Superior temporal gyrus (tissue), 1 donor: ENCODE measurements around the gene CPSF4L.
"Not testable (repeated sequence)": the region's sequence is repeated elsewhere in the genome, so short reads cannot be mapped to it uniquely, and the experiment has no call there.

Experiments
- DNase-seq: peaks from one replicate; pipeline ENCODE4 v3.0.0-alpha.2; 2016; ENCODE audit errors: extremely low spot score

CPSF4L gene

DNA sequence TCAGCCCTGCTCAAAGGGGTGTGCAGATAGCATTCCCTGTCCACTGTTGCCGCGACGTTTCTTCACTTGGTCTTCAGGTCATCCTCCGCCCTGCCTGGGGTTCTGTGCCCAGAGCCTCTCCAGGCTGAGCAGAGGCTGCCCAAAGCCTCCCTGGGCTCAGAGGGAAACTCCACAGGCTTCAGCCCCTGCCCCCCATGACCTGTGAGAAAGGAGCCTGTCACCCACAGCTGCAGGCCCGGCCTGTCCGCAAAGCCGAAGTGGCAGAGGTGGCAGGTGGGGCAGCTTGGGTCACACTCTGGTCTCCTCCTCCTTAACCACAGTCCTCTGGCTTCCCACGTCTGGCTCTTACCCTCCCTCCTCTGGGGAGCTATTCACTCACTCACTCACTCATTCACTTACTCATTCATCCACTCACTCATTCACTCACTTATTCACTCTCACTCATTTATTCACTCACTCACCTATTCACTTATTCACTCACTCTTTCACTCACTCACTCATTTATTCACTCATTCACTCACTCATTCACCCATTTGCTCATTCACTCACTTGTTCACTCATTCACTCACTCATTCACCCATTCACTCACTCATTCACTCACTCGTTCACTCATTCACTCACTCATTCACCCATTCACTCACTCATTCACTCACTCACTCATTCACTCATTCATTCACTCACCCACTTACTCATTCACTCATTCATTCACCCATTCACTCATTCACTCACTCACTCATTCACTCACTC lies 7.1 kb upstream of the CPSF4L start:
- no peak for DNase-seq

DNA sequence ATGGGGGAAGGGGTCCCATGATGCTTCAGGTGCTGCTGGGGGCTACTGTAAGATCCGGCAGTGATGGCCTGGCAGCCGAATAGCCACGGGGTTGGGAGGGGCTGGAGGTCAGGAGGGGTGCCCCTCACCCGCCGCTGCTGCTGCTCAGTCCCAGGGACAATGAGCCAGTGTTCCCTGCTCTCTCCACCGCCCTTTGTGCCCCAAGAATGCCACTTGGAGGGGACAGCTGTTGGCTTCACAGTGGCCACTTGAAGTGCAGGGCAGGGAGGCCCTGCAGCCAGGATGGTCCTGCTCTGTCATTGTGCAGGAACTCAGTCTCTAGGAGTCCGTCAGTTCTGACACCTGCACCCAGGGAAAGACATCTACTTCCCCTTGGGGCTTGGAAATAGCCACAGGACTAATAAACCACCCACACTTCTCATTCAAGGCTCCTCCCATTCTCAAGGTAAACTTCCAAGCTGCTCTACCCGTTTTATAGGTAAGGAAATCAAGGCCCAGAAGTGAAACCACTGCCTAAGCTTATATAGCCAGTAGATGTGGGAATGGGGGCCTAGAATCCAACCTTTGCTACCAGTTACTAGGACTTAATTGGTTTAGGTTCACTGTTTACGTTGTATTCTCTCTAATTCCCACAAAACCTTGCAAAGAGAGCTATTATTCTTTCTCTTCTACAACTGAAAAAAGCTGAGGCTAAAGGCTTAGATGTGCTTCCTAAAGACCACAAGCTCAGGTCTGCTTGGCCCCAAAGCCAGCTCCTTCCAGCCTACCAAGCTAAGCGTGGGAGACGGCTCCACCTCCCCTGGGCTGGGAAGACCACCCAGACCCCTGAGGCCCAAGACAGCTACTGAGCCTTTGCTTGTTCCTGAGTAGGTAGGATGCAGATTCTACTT lies 6.2 kb upstream of the CPSF4L start:
- peak; percentile 88 for DNase-seq

DNA sequence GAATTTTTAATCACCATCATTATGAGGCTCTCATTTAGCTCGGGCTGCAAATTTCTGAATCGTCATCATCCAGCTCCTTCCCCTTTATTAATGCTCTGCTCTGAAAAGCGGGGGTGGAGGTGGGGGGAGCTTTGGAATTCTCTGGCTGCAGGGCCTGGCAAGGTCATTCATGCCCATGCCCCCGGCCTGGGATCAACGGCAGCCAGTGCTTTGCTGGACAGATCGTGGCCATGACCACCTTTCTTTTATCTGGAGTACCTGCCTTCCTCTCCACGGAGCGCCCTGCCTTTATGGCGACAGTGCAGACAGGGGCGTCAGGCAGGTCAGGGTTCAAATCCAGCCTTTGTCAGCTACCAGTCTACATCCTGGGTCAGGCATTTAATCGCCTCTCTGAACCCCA lies 5.1 kb upstream of the CPSF4L start:
- no peak for DNase-seq

DNA sequence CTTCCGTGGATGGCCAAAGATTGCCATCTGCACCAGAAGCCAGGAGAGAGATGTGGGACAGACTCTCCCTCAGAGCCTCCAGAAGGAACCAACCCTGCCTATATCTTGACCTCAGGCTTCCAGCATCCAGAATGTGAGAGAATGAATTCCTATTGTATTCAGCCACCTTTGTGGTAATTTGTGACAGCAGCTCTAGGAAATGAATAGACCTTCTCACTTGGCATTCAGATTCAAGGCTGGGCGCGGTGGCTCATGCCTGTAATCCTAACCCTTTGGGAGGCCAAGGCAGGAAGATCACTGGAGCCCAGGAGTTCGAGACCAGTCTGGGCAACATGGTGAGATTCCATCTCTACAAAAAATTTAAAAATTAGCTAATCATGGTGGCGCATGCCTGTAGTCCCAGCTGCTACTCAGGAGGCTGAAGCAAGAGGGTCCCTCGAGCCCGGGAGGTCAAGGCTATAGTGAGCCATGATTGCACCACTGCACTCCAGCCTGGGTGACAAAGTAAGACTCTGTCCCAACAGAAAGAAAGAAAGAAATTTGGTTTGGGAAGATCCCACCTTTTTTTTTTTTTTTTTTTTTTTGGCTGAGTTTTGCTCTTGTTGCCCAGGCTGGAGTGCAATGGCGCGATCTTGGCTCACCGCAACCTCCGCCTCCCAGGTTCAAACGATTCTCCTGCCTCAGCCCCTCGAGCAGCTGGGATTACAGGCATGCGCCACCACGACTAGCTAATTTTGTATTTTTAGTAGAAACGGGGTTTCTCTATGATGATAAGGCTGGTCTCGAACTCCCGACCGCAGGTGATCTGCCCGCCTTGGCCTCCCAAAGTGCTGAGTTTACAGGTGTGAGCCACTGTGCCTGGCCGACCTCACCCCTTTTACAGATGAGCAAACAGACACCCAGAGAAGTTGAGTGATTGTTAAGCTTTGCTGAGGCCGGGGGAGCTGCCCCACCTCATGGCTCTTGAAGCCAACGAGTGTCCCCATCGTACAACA lies 4.3 kb upstream of the CPSF4L start:
- no peak for DNase-seq

DNA sequence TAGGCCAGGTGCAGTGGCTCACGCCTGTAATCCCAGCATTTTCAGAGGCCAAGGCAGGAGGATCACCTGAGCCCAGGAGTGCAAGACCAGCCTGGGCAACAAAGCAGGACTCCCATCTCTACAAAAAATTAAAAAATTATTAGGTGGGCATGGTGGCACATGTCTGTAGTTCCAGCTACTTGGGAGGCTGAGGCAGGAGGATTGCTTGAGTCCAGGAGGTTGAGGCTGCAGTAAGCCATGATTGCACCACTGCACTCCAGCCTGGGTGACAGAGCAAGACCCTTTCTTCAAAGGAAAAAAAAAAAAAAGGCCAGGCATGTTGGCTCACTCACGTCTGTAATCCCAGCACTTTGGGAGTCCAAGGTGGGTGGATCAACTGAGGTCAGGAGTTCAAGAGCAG lies 2.8 kb upstream of the CPSF4L start:
- DNase-seq: not testable (repeated sequence)

DNA sequence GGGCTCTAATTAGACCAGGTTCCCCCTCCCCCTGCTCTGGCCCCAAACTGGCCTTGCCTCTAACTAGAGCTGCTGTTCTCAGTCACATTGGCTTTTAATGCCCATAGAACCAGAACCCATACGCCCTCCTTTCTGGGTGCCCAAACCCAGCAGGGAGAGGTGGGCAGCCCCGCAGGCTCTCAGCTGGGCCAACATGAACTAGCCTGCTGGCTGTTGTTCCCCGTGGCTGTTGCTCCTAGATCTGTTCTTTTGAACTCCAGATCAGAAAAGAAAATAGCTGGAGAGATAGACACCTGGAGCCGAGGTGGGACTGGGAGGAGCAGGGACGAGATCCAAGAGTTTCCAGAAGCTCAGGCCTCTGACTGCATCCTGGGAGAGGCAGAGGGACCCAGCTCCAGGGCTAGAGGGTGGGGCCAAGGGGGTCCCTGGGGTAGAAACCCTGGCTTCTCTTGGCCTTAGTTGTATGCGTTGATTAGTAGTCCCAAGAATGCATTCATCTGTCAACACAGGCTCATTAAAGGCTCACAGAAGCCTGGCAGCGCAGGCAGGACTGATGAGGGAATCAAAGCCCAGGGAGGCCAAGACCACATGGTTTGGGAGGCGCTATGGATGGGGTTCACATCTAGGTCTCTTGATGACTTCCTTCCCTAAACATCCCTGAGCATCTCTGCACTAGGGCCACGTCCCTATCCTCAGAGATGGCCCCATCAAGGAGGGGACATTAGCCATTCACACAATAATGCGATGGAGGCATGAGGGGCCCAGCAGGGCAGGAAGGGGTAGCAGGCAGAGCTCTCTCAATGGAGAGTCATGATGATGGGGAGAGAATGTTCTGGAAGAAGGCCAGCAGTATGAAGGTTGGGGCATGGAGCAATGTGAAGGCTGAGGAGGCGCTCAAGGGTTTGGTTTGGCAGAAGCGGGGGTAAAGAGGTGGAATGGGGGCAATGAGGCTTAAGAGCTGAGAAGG lies 1.3 kb upstream of the CPSF4L start:
- peak; percentile 31 for DNase-seq

DNA sequence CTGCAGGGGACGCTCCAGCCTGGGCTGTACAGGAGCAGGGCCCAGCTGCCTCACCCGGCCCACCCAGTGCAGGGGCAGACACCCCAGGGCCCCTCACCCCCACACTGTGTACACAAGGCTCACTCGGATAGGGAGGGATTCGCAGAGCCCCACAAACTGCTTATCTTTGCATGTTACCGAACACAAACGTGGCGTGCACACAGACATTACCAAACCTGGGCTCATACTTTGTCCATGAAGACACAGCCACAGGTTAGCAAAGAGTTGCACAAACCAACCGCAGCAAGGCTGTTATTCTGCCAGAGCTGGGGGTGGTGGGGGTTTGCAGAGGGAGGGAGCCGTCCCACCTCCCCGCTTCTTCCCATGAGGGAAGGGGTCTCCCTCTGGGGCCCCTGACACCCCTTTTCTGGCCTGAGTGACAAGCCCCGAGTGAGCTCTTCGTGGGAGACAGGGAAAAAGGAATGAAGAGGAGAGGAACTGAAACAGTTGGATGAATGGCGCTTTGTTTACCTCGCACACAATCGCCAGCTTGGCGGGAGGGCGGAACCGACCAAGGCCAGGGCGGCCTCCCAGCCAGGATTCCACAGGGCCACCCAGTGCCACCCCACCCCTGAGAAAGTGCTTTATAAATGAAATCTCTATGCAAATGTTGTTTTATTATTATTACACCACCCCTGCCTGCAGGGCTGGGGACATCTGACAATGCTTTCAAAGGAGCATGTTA lies 434 bp upstream of the CPSF4L start:
- peak; percentile 84 for DNase-seq

DNA sequence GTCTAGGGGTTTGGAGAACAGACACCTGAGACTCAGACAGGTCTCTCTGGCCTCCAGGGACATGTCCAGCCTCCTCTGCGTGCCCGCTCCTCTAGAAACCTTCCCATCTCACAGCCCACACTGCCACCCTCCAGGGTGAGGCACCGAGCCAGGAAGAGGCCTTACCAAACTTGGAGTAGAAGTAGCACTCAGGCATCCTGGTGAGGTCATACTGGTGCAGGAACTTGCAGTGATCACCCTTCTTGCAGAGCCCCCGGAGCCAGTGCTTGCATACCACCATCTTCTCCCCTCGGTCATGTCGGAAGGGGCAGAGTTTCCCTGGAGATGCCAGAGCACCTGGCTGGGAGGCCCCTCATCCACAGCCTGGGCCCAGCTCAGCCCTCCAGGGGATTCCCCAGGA lies 4.2 kb downstream of the CPSF4L start:
- DNase-seq: no peak

DNA sequence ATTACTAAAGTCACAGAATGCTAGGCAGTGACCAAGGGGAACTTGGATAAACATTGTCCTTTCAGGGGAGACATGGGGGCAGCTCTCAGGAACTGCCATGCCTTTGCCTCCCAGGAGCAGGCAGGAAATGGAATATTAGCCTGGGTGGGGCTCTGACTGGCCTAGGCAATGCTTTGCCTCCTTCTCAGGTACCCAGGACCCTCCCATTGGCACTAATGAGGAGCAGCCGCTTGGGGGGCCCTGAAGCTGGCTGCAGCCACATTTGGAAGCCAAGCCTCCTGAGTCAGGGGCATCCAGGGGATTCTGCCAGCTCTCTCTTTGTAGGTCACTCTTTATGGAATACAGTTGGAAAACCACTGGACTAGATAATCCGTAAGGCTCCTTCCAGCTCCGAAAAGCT lies 5.5 kb downstream of the CPSF4L start:
- DNase-seq: no peak

DNA sequence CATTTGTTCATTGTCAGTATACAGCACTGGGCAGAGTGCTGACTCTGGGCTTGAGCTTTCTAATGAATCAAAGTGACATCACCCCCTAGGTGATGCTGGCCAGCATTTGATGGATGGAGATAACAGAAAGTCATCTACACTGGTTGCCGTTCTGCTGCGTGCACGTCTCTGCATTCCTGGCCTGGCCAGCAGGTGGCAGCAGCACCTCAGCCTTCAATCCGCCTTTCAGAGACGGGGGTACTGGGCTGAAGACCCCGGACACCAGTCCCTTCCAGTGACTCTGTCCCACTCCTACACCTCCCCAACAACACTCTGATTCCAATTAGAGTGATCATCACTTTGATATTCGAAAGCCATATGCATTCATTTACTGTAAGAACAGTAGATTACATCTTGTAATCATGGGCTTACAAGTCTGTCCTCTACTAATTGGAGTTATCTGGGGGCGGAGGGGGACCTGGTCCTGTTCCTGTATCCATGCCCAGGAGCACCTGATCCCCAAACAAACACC lies 6.0 kb downstream of the CPSF4L start:
- DNase-seq: peak; percentile 83

DNA sequence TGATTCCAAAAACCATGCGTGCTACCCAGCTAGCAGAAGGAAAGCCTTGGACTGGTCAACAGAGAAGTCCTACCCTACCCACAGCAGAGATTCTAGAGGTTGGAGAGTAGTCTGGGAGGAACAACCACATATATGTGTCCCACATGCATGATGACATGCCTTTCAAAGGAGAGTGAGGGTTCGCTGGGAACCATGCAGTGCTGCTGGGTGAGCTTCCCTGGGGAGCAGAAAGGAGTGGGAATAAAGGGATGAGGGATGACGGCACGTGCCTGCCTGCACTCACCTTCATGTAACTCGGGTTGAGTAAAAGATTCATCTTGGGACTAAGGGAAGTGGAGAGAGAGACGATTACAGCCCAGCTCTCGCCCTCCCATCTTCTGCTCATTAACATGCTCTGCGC lies 9.8 kb downstream of the CPSF4L start:
- no peak for DNase-seq

DNA sequence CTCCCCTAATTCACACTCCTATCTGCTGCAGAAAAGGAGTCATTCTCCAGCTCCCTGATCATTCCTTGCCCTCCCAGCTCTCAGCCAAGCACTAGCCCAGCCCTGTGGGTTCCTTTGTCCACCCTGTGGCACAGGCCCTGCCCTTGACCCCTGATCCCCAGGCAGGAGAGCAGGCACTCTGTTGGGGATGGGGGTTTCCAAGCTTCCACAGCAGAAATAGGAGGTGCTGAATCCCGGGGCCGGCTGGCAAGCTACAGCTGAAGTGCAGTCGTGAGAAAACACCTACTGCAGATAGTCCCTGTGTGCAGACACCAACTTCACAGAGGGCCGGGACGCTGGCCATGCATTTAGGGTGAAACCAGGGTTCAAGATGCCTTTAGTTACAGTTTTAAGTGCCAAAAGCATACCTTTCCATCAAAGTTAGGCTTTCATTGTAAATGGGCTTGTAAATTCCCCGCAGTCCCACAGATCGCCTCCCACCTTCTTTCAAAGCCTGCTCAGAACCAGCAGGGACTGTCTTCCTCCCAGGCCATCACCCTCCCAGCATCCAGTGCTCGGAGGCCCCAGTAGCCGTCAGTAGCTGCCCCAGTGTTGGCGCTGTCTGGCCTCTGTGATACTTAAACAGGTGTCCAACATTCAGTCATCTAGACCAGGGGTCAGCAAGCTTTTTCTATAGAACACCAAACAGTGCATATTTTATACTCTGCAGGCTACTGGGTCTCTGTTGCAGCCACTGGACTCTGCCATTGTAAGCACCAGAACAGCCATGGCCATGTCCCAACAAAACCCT lies 10.6 kb downstream of the CPSF4L start:
- no peak for DNase-seq

DNA sequence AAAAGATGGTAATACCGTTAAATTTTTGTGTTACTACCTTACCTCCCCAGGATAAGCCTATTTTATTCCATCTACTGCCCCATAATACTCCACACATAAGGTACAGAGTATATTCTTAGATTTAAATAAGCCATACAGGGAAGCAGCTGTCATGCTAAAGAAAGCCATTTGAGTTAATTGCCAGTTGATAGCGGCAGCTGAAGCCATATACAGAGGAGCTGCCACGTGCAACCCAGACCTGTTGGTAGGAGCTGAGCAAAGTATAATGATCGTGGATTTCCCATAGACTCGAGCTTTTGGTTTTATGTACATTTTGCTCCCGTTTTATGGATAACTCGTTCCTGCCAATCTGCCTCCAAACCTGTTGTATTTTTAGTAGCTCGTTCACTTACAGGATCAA lies 12.0 kb downstream of the CPSF4L start:
- no peak for DNase-seq

DNA sequence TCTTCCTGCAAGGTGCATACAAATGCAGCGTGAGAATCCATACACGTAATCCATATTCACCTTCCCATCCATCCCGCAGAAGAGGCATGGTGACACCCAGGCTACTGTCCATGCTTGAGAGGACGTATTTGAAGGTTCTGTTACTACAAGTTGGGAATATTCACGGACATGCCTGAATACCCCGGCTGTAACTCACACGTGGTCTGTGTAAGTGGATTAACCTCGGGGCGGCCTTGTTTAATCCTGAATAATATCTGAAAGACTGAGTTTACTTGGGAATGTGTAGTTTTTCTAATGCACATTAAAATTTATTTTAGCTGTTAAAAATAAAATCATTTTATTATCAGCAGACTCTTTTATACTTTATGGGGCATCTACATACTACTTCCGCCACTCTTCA lies 13.1 kb downstream of the CPSF4L start:
- no peak for DNase-seq

DNA sequence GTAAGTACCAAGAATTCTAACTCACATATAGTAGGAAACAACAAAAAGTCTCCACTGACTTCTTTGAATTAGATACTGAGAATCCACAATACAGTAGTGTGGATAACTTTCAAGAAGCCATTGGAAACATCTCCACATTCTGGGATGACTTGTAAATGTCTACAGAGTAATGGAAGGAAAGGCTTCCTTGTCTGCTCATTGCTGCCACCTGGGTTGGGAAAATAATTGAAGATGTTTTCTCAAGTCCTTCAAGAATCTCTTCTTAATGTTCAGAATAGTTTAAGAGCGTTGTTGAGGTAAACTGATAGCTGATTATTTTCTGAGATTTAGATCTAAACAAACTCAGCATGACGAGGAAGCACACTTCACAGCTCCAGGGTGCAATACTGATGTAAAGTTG lies 14.0 kb downstream of the CPSF4L start:
- no peak for DNase-seq

DNA sequence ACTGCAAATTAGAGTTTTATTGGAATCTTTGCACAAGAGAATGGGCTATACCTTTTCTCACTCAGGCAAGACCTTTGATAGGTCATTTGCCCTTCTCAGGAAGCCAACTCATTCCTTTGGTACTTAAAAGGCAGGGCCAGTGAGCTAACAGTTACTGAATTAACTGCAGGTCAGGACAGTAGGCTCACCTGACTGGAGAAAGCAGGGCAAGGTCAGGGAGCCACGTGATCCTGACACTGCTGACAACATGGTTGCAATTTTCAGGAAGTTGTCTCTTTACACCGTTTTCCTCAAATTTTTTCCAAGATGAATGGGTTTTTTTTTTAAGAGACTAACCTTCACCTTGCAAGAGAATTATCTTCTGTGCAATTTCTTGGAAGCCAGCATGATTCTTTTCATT lies 21.1 kb downstream of the CPSF4L start:
- no peak for DNase-seq

DNA sequence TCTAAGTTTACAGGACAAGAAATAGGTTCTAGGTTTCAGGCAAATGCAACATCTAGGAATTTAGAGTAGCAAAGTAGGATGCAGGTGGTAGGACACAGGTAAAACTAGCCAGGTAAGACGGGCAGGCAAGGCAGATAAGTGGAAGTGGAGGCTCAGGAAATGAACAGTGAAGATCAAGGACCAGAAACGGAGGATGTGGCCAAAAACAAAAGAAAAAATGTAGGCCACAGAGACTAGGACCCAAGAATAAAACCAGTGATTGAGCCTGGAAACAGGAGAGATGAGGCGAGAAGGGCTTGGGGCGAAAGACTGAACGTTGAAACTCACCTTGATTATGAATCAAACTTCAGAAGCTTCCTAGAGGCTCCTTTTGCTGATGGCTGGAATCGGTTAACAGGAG lies 24.0 kb downstream of the CPSF4L start:
- DNase-seq: no peak

DNA sequence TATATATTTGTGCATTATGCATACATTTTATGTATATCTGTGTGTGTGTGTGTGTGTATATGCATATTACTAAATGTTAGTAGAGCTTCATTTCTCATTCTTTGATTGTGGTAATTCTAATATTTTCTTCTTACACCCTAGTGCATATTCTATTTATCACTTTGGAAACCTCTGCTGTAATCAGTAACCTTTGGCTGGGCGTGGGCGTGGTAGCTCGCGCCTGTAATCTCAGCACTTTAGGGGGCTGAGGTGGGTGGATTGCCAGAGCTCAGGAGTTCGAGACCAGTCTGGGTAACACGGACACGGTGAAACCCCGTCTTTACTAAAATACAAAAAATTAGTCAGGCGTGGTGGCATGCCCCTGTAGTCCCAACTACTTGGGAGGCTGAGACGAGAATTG lies 26.9 kb downstream of the CPSF4L start:
- no peak for DNase-seq
